Mesodermal cell (in vitro differentiated cells): Measurements from ENCODE around the gene OPTC. TPM values are rescaled to one million over a fixed set of nuclear protein-coding genes. Genes with fewer than 3 reads are reported as not detected.
"Not testable (repeated sequence)": the region's sequence is repeated elsewhere in the genome, so short reads cannot be mapped to it uniquely, and the experiment has no call there.

Experiments used
- H3K27ac ChIP-seq: 2 replicates; pipeline ENCODE4 v1.7.0; 2013; ENCODE audit warnings: mild to moderate bottlenecking, low read depth, low read length, moderate library complexity; ENCODE audit not compliant: severe bottlenecking
- H3K36me3 ChIP-seq: 2 replicates; pipeline ENCODE4 v1.7.1; 2013; ENCODE audit warnings: mild to moderate bottlenecking, low read length, moderate library complexity; ENCODE audit not compliant: control insufficient read depth, insufficient read depth
- H3K4me1 ChIP-seq: one replicate; pipeline ENCODE4 v1.7.1; 2013; ENCODE audit warnings: mild to moderate bottlenecking, low read length; ENCODE audit not compliant: insufficient read depth, control insufficient read depth, poor library complexity, severe bottlenecking
- H3K4me3 ChIP-seq: 2 replicates; pipeline ENCODE4 v1.7.0; 2013; ENCODE audit warnings: low read length, control low read depth, mild to moderate bottlenecking; ENCODE audit not compliant: insufficient read depth, poor library complexity, severe bottlenecking; ENCODE audit errors: extremely low read depth
- H3K9me3 ChIP-seq: 2 replicates; pipeline ENCODE4 v1.7.1; 2013; ENCODE audit warnings: mild to moderate bottlenecking, low read length, moderate library complexity; ENCODE audit not compliant: control insufficient read depth
- WGBS, 2 experiments: methylation state at CpG; one replicate each; pipeline ENCODE4 v1.1.5; 2013; ENCODE audit warnings: missing lambda C conversion rate in 2 of 2; ENCODE audit not compliant: insufficient coverage in 2 of 2; 5-methylcytosine and 5-hydroxymethylcytosine counted together
- polyA plus RNA-seq, 2 experiments: library from polyadenylated mRNA; stranded (reverse); fragments of 50-300 nt; gene quantifications; one replicate each; pipeline ENCODE4 v1.2.3, GENCODE V29; 2013

Gene OPTC, protein sequence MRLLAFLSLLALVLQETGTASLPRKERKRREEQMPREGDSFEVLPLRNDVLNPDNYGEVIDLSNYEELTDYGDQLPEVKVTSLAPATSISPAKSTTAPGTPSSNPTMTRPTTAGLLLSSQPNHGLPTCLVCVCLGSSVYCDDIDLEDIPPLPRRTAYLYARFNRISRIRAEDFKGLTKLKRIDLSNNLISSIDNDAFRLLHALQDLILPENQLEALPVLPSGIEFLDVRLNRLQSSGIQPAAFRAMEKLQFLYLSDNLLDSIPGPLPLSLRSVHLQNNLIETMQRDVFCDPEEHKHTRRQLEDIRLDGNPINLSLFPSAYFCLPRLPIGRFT
- polyA plus RNA-seq (2013, experiment 1 of 2) = 0.22 TPM
- not detected for polyA plus RNA-seq (2013, experiment 2 of 2)

DNA sequence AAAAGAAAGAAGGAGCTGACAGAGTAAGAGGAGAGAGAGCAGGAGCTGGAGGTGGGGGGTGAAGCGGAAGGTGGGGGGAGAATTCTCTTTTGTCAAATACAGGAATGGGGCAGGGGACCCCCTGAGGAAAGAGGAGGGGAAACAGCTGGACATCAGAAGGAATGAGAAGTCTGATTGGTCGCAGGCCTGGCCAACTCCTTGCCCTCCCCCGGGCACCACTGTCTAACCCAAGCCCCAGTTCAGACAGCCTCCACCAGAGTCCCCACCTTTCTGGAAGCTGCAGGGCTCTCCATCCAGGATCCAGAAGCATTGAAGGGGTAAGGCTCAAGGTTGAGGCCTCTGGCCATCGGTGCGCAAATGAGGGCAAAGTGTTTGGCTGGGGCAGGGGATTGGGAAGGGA, at the start of gene OPTC:
TSS of gene OPTC (plus strand) at position 253 of the 400 bp plus-strand sequence. CDS start 1,853 bp downstream, outside the sequence.
- WGBS, 2 experiments = 76 to 86% methylated on average over 3 to 4 of the region's 5 CpGs
- Histone ChIP-seq H3K36me3 (no peaks in the 10 kb centered on the region), H3K4me3 (no peak within 1 kb of the TSS), H3K9me3 (no peaks in the 10 kb centered on the region), H3K4me1 (no peaks in the 10 kb centered on the region), H3K27ac (no peak within 1 kb of the TSS)

DNA sequence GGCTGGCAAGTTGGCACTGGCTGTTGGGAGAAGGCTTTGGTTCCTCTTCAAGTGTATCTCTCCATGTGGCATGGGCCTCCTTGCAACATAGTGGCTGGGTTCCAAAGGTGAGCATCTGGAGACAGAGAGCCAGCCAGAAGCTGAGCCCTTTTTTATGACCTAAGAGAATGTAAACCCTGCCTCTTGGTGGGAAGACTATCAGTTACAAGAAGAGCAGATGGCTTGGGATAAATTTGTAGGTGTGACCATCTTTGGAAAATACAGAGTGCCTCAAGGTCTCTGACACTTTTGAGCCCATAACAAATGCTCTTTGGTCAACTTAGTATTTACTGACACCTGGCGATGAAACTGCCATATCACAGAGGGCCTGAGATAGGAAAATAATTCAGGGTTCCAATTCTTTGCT, 49.8 kb upstream of the OPTC start:
- peaks cover 12% of the 10 kb centered on the region for H3K9me3 ChIP-seq
- H3K4me1 ChIP-seq = peaks cover 23% of the 10 kb centered on the region
- no peaks in the 10 kb centered on the region for H3K36me3 ChIP-seq
- 100% methylated on average over 1 of the region's 1 CpG; no CpG with 5 or more reads in 1 of the 2 experiments for WGBS, 2 experiments
- no peak overlapping the region for H3K4me3 ChIP-seq
- no peak overlapping the region for H3K27ac ChIP-seq

DNA sequence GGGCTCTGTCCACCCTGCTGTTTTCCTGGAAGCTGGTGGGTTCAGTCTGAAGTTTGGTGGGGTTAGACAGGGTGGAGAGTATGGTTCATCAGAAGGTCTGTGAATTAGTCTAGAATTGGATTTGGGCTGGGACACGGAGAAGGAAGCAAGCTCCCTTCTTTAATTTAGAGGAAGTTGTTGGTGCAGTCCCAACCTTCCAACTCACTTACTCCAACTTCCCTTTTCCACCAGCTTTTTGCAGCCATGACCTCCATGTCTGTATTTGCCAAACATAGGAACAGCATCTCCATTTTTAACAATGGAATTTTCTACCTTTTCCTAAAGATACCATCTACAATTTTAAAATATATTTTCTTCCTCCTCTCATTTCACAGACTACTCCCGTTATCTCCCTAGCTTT, 46.8 kb upstream of the OPTC start:
- no peak overlapping the region for H3K27ac ChIP-seq
- H3K4me1 ChIP-seq = peaks cover 32% of the 10 kb centered on the region
- no peaks in the 10 kb centered on the region for H3K36me3 ChIP-seq
- no peak overlapping the region for H3K4me3 ChIP-seq
- peaks cover 12% of the 10 kb centered on the region for H3K9me3 ChIP-seq
- WGBS, 2 experiments = no CpG with 5 or more reads among the region's 2 CpGs

DNA sequence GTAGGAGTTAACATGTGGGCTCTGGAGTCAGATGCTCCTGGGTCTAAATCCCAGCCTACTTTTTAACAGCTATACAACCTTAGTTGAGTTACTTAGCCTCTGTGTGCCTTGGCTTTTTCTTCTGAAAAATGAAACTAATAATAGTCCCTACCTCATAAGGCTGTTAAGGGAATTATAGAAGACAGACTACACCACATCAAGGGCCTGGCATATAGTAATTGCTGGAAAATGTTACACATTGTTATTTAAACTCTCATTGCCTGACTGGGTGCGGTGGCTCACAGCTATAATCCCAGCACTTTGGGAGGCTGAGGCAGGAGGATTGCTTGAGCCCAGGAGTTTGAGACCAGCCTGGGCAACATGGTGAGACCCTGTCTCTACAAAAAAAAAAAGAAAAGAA, 46.4 kb upstream of the OPTC start:
- peaks cover 12% of the 10 kb centered on the region for H3K9me3 ChIP-seq
- not testable (repeated sequence) for H3K4me3 ChIP-seq, H3K27ac ChIP-seq, H3K36me3 ChIP-seq
- WGBS, 2 experiments = 75 to 100% methylated on average over 1 of the region's 1 CpG
- peaks cover 32% of the 10 kb centered on the region for H3K4me1 ChIP-seq

DNA sequence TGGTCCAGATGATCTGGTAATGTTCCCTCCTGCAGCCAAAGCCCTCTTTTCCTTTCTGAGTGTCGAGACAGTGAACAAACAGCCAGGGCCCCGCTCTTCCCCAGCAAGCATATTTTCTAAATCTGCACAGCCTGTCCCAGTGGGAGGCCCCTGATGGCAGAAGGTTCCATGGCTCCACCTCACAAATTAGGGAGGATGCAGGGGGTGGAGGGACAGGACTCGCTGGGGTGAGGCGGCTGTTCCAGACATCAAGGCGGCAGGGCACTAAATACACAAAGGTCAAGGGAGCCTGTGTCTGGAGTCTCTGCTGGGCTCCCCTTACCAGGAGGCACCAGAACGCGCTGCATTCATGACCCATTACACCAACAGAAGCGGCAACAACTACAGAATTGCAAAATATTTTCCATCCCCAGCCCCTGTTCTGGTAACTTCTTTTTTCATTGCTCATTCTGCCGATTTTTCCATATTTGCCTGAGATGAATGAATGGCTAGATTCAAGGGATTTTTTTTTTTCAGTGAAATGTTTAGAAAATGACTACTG, 45.4 kb upstream of the OPTC start:
- no peaks in the 10 kb centered on the region for H3K36me3 ChIP-seq
- 4 to 22% methylated on average over 4 of the region's 9 CpGs for WGBS, 2 experiments
- H3K9me3 ChIP-seq = peaks cover 12% of the 10 kb centered on the region
- H3K4me1 ChIP-seq = peaks cover 40% of the 10 kb centered on the region
- H3K27ac ChIP-seq = peak overlapping the region; percentile 69
- H3K4me3 ChIP-seq = no peak overlapping the region

DNA sequence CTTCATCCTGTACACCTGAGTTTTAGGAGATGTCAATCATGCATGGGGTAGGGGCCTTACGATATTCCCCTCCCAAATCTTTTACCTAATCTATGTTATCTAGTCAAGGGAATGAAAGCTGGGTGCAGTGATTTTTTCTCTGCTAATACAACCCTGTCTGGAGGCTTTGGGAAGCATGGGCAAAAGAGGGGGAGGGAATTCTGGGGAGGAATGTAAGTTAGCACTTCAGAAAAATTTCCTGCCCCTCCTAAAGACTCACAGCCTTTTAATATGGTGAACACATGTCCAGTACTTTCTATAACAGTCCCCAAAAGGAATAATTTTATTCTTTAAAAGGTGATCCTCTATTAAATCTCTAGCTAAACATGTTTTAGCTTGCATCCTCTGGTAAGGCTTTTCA, 44.0 kb upstream of the OPTC start:
- Histone ChIP-seq H3K9me3 (peaks cover 8% of the 10 kb centered on the region), H3K4me3 (no peak overlapping the region), H3K4me1 (peaks cover 40% of the 10 kb centered on the region), H3K36me3 (no peaks in the 10 kb centered on the region), H3K27ac (no peak overlapping the region)
- no CpG with 5 or more reads among the region's 1 CpG for WGBS, 2 experiments

DNA sequence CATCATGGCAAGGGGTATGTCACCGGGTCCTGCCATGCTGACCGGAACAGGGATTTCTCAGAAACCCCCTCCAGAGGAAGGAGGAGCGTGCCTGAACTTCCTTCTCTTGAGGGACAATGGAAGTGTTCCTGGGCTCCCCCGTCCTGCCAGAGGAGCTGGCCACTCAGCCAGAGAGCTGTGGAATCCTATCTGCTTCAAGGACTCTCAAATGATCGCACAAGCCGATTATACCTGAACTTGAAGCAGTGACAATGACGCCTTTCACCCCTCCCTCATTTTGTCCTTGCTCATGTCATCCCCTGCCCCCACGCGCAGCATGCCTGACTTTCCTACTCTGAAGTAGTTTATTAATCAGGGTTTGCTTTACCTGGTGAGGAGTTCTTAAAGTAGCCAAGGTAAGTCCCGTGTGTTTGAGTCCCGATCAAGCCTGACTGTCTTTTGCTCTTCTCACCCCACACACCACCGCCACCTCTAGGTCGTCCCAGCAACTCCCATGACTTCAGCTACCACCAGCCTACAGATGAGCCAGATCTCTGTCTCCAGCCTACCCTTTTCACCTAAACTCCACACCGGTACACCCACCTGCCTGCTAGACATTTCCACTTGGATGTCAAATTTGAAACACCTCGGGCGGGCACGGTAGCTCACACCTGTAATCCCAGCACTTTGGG, 43.3 kb upstream of the OPTC start:
- Histone ChIP-seq H3K4me3 (no peak overlapping the region), H3K9me3 (peaks cover 2% of the 10 kb centered on the region), H3K27ac (no peak overlapping the region), H3K4me1 (peaks cover 45% of the 10 kb centered on the region), H3K36me3 (no peaks in the 10 kb centered on the region)
- WGBS, 2 experiments = 69 to 72% methylated on average over 12 to 14 of the region's 17 CpGs

DNA sequence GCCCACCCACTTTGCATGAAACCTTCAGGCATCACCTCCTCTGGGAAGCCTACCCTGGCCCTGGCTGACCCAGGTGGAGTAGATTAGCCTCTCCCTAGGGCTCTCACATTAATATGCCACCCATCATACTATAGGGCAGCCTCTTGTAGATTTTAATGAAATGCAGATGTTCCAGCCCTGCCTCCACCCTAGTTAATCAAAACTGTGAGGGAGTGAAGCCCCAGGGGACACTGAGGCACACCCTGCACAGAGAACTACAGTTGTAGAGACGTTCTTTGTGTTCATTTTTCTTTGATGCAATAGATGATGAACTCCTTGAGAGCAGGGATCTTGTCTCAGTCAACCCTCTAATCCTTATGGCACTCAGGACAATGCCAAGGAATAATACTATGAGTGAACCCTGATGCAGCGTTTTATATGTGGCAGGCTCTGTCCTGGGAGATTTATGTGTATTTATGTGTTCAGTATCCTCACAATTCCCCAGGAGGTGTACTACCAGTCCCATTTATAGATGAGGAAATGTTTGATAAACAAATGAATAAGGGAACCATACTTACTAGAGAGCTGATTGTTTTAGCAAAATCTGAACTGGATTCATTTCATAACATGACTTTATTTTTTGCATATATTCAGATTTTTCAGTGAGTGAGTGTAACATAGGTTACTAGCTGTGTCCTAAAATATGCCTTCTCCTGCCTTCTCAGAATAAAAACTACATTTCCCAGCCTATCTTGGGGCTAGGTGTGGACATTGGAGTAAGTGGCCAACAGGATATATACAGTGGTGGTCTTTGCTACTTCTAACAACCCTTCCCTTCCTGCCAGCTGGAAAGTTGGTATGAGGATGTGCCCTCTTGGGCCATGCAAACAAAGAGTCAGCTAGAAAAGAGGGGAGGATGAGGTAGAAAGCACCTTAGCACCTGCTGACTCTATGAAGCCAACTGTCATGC, 41.8 kb upstream of the OPTC start:
- 57 to 100% methylated on average over 1 of the region's 2 CpGs for WGBS, 2 experiments

DNA sequence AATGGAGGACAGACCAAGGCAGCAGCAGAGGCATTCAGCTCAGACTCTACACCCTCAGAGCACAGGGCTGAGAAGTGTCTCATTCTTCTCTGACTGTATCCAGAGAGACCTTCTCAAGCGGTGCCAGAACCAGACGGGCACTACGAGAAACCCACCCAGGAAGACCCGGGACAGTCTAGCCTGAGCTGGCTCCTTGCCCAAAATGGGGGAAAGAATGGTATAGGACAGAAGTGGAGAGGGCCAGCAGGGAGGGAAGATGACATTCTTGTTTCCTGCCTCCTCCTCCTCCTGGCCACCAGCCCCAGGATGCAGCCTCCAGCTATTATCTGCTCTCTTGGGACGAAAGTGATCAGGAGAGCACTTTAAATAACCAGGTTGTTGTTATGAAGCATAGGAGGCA, 40.9 kb upstream of the OPTC start:
- 100% methylated on average over 4 of the region's 5 CpGs for WGBS, 2 experiments
- Histone ChIP-seq H3K9me3 (no peaks in the 10 kb centered on the region), H3K36me3 (no peaks in the 10 kb centered on the region), H3K4me1 (peaks cover 54% of the 10 kb centered on the region), H3K4me3 (no peak overlapping the region), H3K27ac (no peak overlapping the region)

More for the DNA sequence above, 41.8 kb upstream of the OPTC start:
- Histone ChIP-seq H3K36me3 (no peaks in the 10 kb centered on the region), H3K27ac (no peak overlapping the region), H3K4me3 (no peak overlapping the region), H3K9me3 (no peaks in the 10 kb centered on the region), H3K4me1 (peaks cover 54% of the 10 kb centered on the region)

DNA sequence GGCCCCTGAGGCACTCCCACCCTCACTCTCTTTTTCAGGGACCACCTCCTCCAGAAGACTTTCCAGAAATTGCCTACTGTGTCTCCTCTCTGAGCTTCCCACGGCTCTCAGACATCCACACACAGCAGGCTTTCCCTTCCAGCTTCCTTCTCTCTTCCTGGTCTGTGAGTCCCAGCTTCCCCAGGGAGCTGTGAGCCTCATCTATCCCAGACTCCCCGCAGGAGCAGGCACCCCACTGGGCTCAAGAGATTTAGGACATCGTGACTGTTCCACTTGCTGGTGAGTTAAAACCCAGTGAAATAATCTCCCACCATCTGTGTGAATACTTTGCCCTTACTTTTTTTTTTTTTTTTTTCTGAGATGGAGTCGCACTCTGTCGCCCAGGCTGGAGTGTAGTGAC, 40.3 kb upstream of the OPTC start:
- Histone ChIP-seq H3K36me3 (no peaks in the 10 kb centered on the region), H3K27ac (no peak overlapping the region), H3K9me3 (no peaks in the 10 kb centered on the region), H3K4me3 (no peak overlapping the region), H3K4me1 (peaks cover 50% of the 10 kb centered on the region)
- 40 to 60% methylated on average over 1 to 2 of the region's 5 CpGs for WGBS, 2 experiments
